Stimulated activated CD4-positive, alpha-beta T cell treated with anti-CD3 and anti-CD28 coated beads, Interleukin-2, amount 100 ng/mL, for 48 hours (primary cell): ENCODE data around the gene RGR.

Experiments
- DNase-seq, 2 donors: peaks; one replicate each; pipeline ENCODE4 v3.0.0-alpha.2; 2020

RGR gene

DNA sequence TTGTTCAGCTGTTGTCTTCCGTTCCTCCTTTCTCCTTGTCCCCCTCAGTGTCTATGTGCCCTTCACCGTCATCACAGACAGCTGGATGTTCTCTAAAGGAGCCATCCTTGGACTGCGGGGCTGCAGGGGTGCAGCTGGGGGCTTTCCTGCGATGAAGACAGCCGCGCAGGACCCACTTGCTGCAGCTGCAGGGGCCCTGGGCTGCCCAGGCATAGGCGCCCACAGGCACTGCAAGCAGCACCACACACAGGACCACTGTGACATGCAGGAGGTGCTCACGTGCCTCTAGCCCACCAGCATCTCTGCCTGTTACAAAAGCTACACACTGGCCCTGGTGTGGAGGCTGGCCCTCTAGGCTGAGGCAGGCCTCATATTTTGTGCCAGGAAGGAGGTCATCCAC is 22.9 kb upstream of the RGR start:
- DNase-seq: no peak

DNA sequence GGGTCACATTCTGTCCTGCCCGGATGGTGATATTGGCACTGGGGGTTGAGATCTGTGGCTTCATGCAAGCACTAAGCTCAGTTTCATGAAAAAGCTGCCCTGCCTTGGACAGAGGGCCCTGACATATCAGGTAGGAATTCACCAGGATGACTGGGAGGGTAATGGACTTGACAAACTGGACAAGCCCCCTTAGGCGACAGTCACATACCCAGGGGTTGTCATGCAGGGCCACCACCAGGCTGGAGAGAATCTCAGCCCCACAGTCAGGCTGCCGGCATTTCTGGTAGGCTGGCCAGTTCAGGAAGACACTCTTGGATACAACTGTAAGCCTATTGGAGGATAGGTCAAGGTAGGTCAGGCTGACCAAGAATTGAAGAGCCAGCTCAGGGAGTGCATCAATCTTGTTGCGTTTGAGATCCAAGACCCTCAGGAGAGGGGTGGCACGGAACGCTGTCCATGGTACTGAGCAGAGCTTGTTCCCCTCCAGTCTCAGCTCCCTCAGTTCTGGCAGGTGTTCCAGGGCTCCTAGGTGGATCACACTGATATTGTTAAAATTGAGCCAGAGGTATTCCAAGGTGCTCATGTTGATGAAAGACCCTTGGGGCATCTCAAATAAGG is 20.3 kb upstream of the RGR start:
- no peak for DNase-seq

DNA sequence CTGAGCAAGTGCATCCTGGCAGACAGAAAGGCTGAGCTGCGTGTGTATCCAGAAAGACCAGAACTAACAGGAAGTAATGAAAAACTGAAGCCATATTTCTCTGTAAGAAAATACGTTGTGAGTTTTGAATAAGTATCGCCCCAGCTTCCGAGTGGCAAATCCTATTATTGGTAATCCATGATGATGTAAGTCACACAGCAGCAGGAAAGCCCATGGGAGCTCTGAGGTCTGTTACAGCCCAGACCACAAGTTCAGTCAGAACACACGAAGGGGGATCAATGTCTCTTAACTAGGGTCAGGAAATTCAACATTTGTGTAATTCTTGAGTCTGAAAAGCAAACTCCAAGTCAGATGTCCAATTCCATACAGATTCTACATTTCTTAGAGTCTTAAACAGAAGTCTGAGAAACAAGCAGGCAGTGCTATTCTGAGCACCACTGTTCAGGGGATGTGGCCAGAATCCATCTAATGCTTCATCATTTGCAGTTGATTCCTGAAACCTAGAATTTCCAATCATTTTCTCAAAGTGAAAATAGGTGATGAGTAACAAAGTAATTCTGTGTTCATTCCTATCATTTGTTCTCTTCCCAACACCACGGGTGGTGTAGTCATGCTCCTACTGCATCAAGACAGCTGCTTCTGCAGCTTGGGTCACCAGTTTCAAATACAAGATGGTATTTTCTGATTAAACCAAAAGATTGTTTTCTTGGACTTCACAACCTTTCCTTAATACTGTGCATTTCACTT is 19.3 kb upstream of the RGR start, which contains the start of gene LRIT2:
Gene LRIT2, minus strand, starts transcription at position 118 of the 747 bp plus-strand sequence. Its CDS starts 24 bp downstream, at position 94.
- DNase-seq: no peak

DNA sequence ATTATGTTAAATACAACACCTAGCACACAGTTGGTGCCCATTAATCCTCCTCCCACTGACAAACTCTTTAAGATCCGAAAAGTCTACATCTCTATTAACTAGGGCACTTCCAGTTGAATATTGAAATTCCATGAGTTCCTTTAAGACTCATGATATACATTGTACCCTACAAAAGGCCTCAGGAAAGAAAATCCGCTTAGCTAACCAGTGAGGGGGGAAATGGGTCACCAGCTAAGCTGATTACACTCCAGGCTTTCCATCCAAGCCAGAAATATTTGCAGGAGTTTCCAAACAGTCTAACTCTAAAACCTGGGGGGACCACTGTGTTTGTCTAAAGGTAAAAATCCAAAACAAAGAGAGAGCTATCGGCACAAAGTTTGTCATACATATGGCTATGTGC is 18.2 kb upstream of the RGR start:
- DNase-seq: no peak

DNA sequence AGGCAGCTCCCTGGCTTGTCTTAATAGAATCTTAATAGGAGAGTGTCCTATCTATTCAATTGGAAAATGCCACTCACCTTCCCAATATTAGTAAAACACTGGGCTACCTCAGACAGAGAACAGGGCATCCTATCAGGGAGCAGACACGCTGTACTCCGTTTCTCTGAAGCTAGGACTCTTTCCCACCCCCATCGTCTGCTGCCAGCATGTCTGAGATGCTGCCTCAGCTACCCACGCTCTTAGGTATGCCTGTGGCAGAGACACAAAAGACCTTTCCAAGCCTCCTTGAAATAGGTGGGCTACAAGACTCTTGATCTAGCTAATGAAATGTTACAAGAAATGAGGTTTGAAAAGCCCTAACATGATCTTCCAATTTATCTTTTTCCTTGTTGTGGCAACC is 17.0 kb upstream of the RGR start:
- no peak for DNase-seq

DNA sequence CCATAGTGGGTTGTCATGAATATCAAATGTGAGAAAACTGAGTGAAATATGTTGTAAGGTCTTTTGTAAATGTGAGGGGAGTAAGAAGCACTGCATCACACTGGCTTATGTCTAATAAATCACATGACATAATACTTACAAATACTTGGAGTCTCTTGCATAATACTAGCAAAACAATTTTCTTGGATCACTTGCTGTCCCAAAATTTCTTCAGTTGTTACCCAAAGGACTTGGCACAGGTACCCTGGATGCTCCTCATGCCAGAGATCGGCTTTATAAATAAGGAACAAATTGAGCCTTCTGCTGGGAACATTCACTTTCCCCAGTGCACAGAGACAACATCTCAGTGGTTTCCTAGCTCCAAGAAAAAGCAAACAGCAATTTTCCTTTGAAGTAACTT is 14.5 kb upstream of the RGR start:
- DNase-seq: no peak

DNA sequence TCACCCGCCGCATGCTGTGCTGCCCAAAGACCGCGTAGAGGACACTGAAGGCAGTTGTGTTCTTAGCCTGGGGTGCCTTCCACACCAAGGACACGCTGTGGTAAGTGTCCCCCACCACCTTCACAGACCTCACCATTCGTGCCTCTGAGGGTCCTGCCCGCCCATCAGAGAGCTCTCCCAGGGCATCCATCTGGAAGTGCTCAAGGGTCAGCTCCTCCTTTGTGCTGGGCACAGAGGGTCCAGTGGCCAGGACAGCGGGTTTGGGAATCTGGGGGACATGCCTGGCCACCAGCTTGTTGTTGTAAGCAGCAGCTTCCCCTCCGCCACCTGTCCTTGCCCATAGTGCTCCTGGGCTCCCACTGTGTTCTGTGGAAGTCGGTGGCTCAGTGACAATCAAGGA is 12.5 kb upstream of the RGR start:
- no peak for DNase-seq

DNA sequence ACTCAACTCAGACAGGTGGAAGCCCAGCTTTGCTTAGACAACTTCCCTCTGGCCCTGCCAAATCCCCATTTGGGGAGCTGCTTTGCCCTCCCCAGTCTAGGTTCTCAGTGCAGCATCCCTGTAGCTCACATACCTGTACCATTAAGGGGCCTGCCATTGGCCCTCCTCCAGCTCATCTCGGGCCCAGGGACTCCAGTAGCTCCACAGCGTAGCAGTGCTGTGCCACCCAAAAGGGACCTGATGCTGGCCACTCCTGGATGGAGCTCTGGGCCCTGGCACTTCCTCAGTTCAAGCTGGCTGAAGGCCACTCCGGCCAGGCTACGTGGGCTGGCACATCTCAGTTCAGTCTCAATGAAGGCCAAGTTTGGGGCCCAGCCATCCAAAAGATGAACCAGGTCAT is 10.9 kb upstream of the RGR start:
- no peak for DNase-seq

DNA sequence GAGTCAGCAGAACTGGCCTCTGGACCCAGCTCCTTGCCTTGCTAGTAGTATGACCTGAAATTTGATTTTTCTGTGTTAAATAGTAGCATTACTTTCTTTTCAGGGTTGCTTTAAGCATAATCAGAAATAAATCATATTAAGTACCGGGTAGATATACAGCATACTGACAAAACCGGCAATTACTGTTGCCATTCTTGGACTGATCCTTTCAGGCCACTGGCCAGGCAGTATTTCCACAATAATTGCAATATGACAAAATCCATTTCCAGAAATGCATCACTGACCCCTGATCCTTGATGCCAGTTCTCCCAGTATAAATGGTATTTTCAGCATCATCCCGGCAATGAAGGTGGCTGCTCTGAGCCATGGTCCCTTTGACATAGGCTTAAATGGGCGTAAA is 10.4 kb upstream of the RGR start:
- no peak for DNase-seq

DNA sequence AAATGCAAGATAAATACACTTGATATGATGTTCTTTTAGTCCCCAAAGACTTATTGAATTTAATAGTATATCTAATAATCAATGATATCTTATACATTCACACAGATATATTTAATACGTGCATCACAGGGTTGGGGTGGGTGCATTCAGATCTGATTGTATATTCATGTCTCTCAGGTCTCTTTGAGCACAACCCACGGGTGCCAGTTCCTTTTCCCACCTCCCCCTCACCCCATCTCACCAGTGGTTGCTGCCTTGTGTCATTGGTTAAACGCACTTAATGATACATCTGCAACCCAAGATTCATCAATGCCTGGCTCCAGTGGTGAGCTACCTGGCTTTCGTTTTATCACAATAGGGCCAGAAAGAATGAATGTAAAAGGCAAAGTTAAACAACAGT is 9.8 kb upstream of the RGR start:
- no peak for DNase-seq

DNA sequence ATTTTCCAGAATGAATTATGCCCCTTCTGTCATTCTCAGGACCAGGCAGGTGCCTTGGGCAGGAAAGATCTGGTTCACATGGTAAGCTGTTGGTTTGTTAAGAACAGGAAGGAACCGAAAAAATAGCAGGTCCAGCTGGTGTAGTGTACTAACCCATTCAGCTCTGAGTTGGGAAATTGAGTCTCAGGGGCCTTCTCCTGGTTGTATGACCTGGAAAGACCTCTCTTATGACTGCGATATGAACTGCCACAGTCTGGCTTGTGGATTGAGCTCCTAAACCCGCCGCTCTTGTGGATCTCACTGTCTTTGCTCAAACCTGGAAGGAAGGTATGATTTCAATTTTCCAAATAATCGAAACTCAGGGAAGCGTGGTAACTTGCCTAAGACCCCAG is 8.1 kb upstream of the RGR start:
- no peak for DNase-seq

DNA sequence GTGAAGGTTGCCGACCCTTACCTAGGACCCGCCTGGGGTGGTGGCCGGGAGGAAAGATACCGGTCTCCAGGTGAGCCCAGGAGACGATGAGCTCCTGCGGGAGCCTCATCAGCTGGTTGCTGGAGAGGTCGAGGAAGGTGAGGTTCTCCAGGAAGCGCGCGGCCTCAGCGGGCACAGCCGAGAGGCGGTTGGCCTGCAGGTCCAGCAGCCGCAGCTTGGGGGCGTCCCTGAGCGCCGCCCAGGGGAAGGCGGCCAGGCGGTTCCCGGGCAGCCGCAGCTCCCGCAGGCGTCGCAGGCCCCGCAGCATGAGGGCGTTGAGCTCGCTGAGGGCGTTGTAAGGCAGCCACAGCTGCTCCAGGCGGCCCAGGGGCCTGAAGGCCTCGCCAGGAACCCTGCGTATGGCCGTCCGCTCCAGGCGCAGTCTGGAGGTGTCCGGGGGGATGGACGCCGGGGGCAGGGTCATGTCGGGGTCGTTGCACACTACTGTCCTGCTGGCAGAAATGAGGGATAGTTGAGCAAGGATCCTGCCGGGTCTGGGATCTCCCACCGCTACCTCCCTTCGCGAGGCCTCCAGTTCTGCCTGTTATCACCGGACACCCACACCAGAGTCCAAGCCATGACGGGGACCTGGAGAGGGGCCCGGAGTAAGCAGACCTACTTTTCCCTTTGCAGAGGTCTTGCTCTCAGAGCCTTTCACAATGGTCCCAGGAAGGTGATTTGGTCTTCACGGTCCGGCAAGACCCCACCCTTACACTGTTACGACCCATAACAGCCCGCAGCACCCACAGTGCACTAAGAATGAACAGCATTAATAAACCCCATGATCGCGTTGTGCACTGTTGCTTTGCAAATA is 7.4 kb upstream of the RGR start:
- peak in 1 of 2 donors; percentile 7 for DNase-seq

DNA sequence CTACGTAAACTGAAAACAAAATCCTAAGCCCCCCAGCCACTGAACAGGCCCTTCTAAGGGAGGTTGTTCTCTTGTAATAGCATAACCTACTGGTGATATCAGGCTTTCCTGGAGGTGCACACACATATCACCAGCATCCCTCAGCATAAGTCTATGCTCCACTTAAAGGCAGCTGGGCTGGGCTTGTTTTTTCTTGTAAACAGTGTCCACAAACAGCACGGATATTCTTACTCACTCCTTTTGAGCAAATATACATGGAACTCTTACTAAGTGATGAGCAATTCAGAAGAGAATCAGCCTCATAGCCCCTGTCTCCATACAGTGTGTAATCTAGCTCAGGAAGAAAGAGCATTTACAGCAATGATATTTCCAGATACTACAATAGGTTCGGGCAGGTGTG is 5.9 kb upstream of the RGR start:
- no peak for DNase-seq

DNA sequence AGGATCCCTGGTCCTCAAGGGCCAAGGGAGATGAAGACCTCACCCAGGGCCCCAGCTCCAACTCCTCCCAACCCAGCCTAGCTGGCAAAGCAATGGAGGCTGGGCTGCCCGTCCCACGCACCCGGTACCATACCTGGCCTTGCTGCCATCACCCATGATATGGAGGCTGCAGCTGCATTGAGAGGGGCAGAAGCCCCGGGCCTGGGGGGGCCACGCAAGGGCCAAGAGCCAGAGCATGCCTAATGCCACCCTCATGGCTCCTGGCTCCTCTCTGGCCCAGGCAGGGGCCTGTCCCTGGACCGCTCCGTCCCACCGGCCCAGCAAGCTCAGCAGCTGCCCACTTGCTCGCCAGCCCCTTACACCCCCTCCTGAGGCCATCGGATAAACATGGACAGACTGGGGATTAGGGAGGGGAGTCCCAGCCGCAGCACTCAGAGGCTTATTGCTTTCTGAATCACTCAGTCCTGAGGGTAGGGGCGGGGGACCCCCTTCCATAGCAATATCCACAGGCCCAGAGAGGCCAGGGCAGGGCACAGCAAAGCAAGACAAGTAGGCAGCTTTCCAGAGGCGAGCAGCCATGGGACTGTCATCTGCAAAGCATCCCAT is 3.6 kb upstream of the RGR start, which contains the start of gene LRIT1:
Gene LRIT1, minus strand, starts transcription at position 362 of the 606 bp plus-strand sequence. Its CDS starts 107 bp downstream, at position 255.
- no peak for DNase-seq

DNA sequence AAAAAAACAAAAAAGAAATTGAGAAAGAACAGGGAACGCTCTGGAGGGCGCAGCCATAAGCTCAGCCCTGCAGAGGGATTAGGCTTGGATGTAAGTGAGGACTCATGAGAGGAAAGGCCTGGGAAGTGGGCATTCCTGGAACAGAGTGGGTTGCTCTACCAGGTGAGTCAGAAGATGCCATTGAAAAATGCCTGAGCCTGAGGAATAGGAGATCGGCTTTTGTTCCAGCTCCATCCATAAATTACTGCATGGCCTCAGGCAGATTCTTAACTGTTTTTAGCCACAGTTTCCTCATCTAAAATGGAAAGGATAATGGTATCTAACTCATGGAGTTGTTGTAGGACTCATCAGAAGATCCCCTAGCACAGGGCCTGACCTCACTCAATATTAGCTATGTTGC is 1.1 kb upstream of the RGR start:
- no peak for DNase-seq

DNA sequence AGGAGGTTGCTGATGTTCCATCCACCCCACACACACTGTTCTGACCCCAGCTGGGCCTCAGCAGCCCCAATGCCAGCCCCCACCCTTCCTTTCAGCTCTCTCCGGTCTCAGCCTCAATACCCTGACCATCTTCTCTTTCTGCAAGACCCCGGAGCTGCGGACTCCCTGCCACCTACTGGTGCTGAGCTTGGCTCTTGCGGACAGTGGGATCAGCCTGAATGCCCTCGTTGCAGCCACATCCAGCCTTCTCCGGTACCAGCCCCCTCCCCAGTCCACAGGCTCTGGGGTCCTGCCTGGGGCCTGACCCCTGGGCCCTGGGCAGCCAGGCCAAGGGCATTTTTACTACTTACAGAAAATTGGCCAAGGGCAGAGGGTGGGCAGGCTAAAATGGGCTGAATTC is 2.6 kb downstream of the RGR start:
- DNase-seq: no peak

DNA sequence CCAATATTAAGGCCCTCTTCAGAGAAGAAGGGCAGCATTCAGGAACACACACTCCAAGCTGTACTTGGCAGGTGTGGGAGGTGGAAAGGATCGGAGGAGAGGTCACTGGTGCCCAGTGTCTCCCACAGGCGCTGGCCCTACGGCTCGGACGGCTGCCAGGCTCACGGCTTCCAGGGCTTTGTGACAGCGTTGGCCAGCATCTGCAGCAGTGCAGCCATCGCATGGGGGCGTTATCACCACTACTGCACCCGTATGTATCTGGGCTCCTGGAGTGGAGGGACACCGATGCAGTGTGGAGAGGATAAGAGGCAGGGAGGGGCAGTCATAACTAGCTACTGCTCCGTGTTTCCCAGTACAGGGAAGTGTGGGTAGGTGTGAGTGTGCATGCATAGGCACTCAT is 3.9 kb downstream of the RGR start:
- DNase-seq: no peak

DNA sequence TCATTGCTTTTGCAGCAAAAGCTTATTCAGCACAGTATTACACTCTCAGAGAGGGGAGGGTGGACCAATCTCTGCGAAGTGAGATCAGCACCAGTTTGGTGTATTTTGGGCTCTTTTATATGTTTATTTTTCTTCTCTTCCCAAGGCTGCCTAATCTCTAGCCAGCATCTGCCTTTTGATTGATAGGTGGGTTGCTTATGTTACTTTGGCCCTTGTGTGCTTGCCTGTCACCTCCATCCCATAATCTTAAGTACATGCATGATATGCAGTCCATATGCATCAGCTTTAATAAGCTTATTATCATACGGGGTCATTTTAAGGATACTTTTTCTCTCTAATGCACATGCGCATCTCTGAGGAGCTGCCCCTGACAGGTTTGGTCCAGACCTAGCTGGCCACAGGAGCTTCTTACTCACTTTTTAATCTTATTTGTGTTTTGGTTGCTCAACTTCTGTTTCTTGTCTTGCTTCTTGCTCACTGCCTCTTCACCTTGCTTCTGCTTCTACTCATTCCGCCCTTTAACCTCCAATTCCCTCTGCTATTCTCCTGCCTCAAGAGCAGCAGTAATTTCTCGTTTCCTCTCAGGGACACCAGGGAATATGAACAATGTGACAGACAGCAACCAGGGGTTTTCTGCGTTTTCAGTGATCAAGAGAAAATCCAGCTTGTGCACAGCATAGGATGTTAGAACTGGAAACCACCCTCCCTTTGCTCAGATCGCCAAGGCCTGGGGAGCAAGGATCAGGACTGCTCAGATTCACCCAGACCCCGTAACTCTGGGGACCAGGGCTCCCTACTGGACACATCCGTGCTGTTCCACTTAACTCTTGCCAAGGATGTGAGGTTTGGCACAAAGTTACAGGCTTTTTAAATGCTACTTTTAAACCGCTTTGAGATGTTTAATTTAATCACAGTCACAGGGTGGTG is 10.0 kb downstream of the RGR start:
- no peak for DNase-seq

DNA sequence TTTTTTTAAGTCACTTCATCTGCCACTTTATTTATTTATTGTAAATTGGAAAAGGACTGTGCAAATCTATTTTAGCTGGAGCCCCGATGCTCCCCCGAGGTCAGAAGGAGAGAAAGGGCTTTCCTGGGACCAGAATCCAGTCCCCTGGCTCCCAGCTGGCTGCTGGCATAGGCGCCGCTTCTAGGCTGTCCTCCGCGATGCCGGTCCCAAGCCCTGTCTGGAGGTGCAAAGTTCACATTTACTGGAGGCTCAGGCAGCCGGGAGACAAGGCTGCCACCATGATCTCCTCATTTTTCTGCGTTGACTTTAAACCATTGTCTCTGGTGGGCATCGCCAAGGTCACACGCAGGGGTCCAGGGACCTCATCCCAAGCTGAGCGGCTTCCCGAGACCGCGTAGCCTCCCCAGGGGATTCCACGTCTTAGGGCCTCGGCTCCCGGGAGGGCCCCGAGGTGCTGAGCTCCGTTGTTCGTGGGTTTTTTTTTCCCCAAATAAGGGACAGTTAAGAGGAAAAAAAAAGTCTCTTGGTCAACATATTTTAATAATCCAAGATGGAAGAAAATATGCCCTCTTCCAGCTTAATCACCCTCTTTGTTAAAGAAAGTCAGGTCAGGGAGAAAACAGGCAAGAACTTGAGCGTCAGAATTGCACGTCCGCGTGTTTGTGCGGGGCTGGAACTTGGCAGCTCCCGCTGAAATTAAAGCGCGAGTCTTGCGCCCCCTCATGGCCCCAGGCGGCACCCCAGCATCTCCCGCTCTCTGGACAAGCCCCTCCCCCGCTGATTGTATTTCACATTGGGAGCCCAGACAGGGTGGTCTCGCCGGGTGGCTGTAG is 11.9 kb downstream of the RGR start:
- DNase-seq: peak; percentile 53 to 60

DNA sequence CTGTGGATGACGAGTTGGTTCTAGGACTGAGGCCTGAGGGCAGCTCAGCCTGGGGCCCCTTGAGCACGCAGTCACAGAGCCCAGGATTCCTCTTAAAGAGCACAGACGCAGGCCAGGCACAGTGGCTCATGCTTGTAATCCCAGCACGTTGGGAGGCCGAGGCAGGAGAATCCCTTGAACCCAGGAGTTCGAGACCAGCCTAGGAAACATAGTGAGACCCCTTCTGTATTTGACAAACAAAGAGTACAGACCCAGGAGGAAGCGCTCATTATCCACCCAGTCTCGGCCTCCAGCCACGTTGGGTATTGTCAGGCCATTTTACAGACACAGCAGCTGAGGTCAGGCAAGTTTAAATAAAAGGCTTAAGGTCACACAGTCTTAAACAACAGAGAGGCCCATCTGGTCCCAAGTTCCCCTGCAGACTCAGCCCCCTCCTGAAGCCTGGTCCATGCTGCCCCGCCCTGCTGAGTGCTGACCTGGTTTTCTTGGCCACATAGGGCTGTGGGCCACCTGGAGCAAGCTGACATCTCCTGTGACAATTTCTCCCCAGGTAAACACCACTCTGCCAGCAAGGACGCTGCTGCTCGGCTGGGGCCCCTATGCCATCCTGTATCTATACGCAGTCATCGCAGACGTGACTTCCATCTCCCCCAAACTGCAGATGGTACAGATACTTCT is 12.6 kb downstream of the RGR start:
- DNase-seq: no peak
